Skeletal muscle satellite cell (primary cell): Measurements from ENCODE around the gene DCAF6. TPM values are rescaled to one million over a fixed set of nuclear protein-coding genes. Genes with fewer than 3 reads are reported as not detected.

Experiments used
- H3K27me3 ChIP-seq: 2 replicates; pipeline ENCODE4 v1.7.0; 2013; ENCODE audit warnings: low read length; ENCODE audit not compliant: control insufficient read depth, insufficient read depth
- H3K36me3 ChIP-seq: 2 replicates; pipeline ENCODE4 v1.7.0; 2013; ENCODE audit warnings: mild to moderate bottlenecking, control low read depth, low read length; ENCODE audit not compliant: insufficient read depth
- H3K4me1 ChIP-seq: 2 replicates; pipeline ENCODE4 v1.7.0; 2013; ENCODE audit warnings: low read length; ENCODE audit not compliant: control insufficient read depth, insufficient read depth
- H3K4me2 ChIP-seq: 2 replicates; pipeline ENCODE4 v1.7.0; 2013; ENCODE audit warnings: mild to moderate bottlenecking, low read length
- H3K4me3 ChIP-seq: 2 replicates; pipeline ENCODE4 v1.7.0; 2013; ENCODE audit warnings: low read length
- H3K9ac ChIP-seq: 2 replicates; pipeline ENCODE4 v1.7.0; 2013; ENCODE audit warnings: mild to moderate bottlenecking, low read depth, low read length, moderate library complexity
- H3K9me3 ChIP-seq: replicated peaks from 2 replicates; pipeline ENCODE4 v1.7.0; 2013; ENCODE audit warnings: mild to moderate bottlenecking, control low read depth, low read length
- small RNA-seq: library from RNA; depleted of rRNA; stranded (forward); fragments of <200 nt; gene quantifications from one replicate; pipeline ENCODE3, GENCODE V24; 2012

Gene DCAF6

GRCh38 chr1:168116327-168116799 is 179.9 kb downstream of the DCAF6 start:
- Histone ChIP-seq H3K4me1 (peaks cover 10% of the 10 kb centered on the region), H3K9ac (no peak overlapping the region), H3K9me3 (no peaks in the 10 kb centered on the region), H3K4me2 (no peak overlapping the region), H3K4me3 (no peak overlapping the region), H3K36me3 (no peaks in the 10 kb centered on the region), H3K27me3 (no peaks in the 10 kb centered on the region)

GRCh38 chr1:168119750-168120149 is 183.3 kb downstream of the DCAF6 start:
- Histone ChIP-seq H3K4me1 (peaks cover 13% of the 10 kb centered on the region), H3K9me3 (no peaks in the 10 kb centered on the region), H3K36me3 (no peaks in the 10 kb centered on the region), H3K9ac (no peak overlapping the region), H3K4me3 (no peak overlapping the region), H3K4me2 (no peak overlapping the region), H3K27me3 (no peaks in the 10 kb centered on the region)

- Histone ChIP-seq H3K9ac (no peak overlapping the region), H3K4me3 (peak overlapping the region; percentile 5), H3K36me3 (no peaks in the 10 kb centered on the region), H3K4me1 (peaks cover 13% of the 10 kb centered on the region), H3K4me2 (peak overlapping the region; percentile 36), H3K27me3 (no peaks in the 10 kb centered on the region), H3K9me3 (no peaks in the 10 kb centered on the region)
Measured at GRCh38 chr1:168121401-168122011, 185.0 kb downstream of the DCAF6 start.

GRCh38 chr1:168125051-168125450 is 188.6 kb downstream of the DCAF6 start:
- H3K4me2 ChIP-seq, result no peak overlapping the region
- H3K4me1 ChIP-seq, result peaks cover 13% of the 10 kb centered on the region
- H3K4me3 ChIP-seq, result no peak overlapping the region
- H3K9ac ChIP-seq, result no peak overlapping the region
- no peaks in the 10 kb centered on the region for H3K9me3 ChIP-seq
- no peaks in the 10 kb centered on the region for H3K36me3 ChIP-seq
- no peaks in the 10 kb centered on the region for H3K27me3 ChIP-seq

Small RNA genes within 50 kb of the gene (small RNA-seq; reads per million reads assigned to genes)
- gene MIR1255B2, result not detected
